CD4-positive, alpha-beta T cell treated with Interleukin-2 at 100 ng/mL for 4 hours (primary cell): ENCODE results near the gene TMEM135.

Experiments
- DNase-seq: peaks from one replicate; pipeline ENCODE4 v3.0.0-alpha.2; 2020; ENCODE audit warnings: low spot score

The TMEM135 gene

DNA sequence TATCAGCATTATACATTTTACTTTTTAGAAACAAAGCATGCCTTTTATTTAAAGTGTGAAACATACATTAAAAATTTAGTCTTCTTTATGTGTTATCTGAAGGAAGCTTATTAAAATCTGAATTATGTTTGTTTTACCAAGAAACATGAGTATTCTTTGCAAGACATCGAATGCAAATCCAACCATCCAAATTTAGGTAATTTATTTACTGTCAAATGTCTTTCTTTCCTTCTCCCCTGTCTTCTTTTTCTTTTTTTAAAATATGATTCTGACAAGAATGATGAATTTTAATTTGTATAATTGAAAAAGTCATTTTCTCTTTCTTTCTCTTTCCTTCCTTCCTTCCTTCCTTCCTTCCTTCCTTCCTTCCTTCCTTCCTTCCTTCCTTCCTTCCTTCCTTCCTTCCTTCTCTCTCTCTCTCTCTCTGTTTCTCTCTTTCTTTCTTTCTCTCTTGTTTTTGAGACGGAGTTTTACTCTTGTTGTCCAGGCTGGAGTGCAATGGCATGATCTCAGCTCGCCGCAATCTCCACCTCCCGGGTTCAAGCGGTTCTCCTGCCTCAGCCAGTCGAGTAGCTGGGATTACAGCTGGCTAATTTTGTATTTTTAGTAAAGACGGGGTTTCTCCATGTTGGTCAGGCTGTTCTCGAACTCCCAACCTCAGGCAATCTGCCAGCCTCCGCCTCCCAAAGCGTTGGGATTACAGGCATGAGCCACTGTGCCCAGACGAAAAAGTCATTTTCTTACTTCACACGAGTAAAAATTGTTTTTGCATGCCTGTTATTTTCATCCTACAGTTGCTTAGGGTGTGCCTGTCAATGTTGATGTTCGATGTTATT lies 157.5 kb downstream of the TMEM135 start:
- no peak for DNase-seq

DNA sequence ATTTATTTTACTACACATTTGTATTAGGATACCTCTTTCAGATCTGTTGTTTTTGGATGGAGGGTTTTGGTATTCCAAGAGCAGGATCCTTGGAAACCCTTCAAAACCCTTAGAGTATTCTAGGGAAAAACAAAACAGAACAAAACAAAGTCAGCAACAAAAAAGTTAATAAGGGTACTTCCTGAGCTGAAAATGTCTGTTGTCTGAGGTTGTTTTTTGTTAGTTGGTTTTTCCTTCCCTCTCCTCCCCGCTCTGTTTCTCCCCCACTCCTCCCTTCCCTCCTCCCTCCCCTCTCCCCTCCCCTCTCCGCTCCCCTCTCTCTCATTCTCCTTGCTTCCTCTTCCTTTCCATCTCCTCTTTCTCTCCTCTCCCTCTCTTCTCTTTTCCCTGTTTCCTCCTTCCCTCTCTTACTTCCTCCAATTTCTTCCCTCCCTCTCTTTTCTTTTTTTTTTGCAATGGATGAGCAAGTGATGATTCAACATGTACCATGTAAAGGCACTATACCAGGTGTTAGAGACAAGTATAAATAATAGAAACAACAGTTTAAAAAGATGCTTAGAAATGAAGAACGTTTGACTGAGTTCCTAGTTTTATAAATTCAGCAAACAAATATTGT lies 160.6 kb downstream of the TMEM135 start:
- no peak for DNase-seq

DNA sequence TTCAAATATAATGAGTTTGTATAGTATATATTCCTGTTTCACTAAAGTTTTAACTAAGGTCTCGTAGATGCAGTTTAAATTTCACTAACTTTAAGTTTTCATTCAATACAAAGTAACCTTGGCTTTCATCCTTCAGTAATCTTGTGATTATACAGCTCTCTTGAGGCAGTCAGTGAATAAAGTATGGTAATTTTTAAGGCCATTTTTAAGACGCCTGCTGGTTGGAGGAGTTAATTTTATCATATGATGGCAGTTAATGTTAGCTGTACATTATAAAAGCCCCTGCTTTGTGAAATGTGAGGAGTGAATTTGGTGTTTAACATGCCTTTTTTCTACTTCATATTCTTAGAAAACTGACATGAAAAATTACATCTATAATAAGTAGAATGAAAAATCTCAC lies 163.6 kb downstream of the TMEM135 start:
- no peak for DNase-seq

DNA sequence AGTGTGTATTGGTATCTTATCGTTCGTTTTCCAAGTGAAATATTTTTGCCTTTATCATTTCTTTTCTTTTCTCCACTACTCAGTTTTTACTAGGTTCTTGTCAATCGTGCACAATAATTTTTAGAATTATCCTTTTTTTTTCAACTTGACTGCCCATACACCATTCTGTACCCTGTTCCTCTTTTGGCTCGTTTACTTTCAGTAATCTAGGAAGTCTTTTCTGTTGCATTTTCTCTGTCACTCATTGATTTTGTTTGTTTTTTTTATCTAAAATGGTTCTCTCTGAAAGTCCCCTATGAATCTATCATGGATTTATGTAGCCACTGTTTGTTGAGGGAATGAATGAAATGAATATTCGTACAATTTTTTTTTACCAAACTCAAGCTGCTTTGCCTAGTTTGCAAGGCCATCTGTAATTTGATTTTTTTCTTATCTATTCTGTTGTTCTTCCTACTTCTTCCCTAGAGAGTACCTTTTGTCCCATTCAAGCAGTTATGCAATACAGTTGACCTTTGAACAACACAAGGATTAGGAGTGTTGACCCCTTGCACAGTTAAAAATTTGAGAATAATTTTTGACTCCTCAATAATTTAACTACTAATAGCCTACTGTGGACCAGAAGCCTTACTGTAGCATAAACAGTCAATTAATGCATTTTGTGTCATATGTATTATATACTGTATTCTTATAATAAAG lies 166.3 kb downstream of the TMEM135 start:
- no peak for DNase-seq

- DNase-seq = no peak
These were observed 175.2 kb downstream of the TMEM135 start for GRCh38 chr11:87212891-87213290.

- DNase-seq = no peak
These were observed 175.7 kb downstream of the TMEM135 start for GRCh38 chr11:87213444-87213843.

GRCh38 chr11:87215236-87215635 lies 177.5 kb downstream of the TMEM135 start:
- DNase-seq = no peak

DNA sequence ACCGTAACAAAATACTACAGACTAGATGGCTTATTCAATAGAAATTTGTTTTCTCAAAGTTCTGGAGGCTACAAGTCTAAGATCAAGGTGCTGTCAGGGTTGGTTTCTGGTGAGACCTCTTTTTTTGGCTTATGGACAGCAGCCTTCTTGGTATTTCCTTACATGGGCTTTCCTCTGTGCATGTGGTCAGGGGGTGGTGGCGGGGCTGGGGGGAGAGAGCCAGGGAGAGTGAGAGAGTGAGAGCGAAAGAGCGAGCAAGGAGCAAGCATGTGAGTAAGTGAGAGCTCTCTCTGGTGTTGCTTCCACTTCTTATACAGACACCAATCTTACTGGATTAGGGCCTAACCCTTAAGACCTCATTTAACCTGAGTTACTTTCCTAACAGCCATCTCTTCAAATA lies 181.5 kb downstream of the TMEM135 start:
- no peak for DNase-seq

DNA sequence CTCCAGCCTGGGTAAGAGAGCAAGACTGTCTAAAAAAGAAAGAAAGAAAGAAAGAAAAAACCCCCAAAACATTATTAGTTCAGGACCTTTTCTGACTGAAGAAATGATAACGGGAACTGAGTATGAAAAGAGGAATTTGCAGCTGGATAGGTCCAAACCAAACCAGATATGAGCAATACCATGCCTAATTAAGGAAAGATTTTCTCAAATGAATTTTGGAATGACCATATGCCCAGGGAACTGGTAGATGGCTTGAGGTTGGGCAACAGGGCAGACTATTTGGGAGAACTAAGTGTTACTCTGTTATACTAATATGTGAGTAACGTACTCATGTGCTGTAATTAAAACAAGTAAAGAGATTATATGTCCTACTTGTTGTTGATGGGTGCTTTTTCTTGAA lies 186.1 kb downstream of the TMEM135 start:
- DNase-seq = no peak

GRCh38 chr11:87224486-87224885 lies 186.8 kb downstream of the TMEM135 start:
- no peak for DNase-seq

DNA sequence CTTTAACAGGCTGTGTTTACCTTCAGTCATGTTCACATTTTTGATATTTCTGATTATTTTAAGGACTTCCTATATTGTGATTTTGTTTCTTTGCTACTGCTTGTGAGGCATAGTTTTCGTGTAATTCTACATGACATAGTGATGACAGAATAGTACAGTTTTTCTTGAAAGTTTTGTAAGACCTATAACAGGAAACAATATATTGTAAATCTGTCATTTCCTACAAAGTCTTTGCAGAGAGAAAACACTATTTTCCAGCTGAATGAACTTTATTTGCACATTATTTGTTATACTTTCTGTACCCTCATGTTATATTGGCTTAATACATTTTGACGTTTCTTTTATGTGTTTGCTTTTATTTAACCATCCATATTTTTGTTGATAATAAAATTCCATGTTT lies 191.1 kb downstream of the TMEM135 start:
- DNase-seq = no peak

DNA sequence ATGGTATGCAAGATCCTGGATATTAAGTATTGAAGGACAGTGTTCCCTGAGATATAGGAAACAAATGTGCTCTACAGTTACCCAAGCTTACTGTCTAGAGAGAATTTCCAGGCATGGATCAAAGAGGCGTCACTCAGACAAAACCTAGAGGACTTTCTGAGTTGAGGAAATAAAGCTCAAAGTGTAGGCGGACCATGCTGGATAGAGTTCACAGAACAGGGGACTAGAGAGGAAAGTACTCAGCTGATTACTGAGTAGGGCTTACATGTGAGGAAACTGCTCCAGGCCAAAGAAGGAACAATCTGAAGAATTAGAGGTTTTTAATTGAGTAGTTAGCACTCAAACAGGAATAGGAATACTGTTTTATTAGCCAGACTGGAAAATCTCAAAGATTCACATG lies 193.3 kb downstream of the TMEM135 start:
- no peak for DNase-seq

DNA sequence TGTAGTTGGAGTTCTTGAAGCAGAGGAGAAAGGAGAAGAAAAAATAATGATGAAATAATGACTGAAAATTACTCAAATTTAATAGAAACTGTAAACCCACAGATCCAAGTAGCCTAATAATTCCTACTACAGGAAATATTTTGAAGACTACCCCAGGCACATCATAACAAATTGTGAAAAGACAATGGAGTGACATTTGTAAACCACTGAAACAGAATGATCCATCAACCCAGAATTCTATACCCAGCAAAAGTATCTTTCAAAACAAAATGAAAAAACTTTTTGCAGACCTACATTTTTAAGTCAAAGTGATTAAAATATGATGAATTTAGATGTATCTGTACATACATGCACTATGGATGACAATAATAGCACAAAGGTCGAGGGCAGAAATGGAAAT lies 194.6 kb downstream of the TMEM135 start:
- DNase-seq = no peak

DNA sequence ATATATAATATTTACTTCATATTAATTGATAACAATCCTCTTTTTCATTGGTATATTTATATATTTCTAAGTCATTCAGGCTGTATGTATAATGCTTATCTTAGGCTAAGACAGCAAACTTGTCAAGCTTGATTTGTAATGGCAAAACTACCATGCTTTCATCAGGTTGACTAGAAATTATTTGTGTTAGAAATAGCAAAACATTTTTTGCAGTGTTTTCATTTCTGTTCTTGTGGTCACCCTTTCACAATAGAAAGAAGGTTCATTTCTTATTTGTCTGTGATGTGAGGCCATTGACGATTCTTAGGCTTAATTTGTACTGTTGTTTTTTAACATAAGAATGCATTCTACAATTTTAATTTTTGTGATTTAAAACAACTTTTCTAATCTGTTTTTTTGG lies 197.6 kb downstream of the TMEM135 start:
- DNase-seq = no peak

DNA sequence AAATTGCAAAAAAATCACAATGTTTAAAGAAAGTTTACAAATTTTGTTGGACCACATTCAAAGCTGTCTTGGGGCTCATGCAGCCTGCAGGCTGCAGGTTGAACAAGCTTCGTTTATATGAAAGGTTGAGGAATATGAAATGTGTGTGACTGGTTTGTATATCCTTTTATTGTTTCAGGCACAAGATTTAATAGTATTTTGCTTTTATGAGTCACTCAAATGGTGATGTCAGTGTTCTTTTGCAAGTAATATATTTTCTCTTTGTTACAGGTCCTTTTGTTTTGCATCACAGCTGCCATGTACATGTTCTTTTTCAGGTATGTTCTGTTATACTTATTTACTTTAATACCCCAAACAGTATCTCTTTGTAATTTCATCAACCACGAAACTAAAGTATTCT lies 198.6 kb downstream of the TMEM135 start:
- no peak for DNase-seq

GRCh38 chr11:87239001-87239400 lies 201.3 kb downstream of the TMEM135 start:
- no peak for DNase-seq

DNA sequence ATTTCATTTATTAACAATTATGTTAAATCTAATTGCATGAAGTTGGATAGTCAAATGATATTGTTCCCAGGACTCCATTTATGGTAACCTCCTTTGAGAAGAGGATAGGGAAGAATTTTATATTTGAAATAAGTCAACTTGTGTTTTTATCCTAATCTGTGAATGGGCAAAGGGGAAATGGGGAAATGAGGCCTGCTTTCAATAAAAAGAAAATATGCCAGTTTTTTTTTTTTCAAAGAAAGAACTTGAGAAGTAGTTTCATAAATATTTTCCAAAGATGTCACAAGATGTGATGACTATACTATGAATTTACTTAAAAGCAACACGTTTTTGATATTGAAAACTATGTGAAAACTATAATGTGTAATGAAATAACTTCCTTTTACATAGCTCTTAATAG lies 201.8 kb downstream of the TMEM135 start:
- no peak for DNase-seq

DNA sequence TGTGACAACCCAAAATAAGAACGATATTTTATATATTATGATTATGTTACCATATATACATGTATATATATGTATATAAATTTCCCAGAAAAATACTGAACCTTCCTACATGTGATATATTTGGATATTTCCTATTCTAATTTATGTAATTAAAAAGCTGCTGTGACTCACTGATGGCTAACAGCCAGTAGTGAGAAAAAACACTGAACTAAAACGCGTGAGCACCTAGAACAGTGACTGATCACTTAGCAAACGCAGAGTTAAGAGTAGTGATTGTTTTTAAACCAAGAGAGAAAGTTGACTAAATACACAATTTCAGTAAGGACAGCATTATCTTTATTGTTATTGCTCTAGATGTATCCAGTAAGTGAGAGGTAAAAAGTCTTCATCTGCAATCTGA lies 213.8 kb downstream of the TMEM135 start:
- DNase-seq = no peak

- no peak for DNase-seq
These were observed 215.1 kb downstream of the TMEM135 start for GRCh38 chr11:87252869-87253268.

DNA sequence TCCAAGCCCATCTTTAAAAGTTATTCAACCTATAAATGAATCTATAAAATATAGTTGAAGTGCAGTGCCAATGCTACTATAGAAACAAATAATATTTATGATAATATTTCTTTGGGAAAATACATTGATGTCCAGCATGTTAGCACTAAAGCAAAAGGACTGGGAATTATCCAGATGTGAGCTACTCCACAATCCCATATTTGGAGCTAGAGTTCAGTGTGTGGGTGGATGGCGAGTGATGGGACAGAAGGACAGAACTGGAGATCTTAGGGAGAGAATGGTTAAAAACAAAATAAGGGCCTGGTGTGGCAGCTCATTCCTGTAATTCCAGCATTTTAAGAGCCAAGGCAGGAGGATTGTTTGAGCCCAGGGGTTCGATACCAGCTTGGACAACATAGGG lies 216.8 kb downstream of the TMEM135 start:
- no peak for DNase-seq

DNA sequence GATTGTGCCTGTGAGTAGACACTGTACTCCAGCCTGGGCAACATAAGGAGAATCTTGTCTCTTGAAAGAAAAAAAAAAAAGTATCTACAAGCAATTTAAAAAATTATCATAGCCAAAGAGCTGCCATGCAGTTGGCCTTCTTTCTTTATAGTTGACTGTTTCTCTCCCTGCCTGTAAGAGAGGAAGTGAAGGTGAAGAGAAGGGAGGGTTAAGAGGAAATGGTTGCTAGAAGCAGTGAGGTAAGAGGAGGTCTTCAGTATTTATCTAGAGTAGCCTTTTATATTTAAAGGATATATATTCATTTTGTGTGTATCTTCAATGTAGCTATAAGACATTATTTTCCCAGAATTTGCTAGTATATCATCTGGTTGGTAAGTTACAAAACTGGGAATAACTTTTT lies 217.9 kb downstream of the TMEM135 start:
- no peak for DNase-seq

DNA sequence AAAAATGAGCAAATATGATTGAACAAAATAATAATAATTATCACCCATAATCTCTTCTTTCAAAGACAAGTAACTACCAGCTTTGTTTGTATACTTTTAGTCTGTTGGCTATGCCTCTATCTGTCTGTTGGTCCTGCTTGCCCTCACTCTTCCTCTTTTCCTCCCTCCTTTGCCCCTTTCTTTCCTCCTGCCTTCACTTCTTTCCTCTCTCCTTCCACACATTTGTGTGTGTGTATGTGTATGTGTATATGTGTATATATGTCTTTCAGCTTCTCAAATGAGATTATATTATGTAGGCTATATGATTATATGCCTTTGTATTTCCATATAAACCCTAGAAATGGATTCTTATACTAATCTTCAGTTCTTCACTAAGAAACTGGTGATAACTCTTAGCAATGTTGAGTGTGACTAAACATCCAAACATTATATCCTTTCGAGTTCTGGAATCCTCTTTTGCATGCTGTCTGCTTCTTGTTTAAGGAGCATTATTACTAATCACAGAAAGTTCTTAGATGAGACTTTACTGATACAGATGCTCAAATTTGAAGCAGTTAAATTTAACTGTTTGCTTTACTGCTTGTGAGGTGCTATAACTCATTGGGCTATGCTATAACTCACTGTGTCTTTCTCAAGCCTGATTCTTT lies 219.1 kb downstream of the TMEM135 start:
- DNase-seq = no peak
